ENCODE measurements around the gene DDX43. TPM values are rescaled to one million over a fixed set of nuclear protein-coding genes. Genes with fewer than 3 reads are reported as not detected.

The DDX43 gene
- total RNA-seq, 2 donors from 2014 or later, result 0.51 to 0.85 TPM

DNA sequence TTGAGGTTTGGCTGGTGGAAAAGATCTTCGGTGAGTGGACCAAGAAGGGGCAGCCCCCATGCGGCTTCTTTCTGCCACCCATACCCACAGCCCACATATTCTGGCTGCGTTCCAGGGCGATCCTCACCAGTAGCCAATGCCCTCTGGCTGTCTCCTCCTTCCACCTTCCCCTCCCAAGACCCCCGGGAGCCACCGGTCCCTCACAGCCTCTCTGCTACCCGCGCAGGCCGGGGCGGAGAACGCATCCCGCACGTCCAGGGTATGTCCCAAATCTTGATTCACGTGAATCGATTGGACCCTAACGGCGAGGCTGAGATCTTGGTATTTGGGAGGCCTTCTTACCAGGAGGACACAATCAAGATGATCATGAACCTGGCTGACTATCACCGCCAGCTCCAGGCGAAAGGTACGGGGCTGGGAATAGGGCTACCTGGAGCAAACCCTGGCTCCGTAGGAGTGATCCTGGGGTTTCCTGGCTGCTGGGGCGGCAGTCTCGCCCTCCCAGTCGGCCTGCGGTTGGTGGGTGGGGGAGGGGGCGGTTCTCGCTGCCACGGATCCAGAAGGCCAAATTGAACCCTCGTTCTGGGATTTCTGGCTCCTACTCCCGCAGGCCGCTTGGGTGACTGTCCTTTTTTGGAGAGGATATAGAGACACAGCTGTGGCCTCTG, 31.6 kb upstream of the DDX43 start:
- DNase-seq (ENCODE audit: low spot score), result no peak
- Histone ChIP-seq H3K27ac (no peak overlapping the region), H3K36me3 (no peaks in the 10 kb centered on the region), H3K9me3 (no peaks in the 10 kb centered on the region), H3K27me3 (no peaks in the 10 kb centered on the region), H3K4me3 (no peak overlapping the region), H3K4me1 (no peaks in the 10 kb centered on the region)
- TF ChIP-seq, protein P1, sequence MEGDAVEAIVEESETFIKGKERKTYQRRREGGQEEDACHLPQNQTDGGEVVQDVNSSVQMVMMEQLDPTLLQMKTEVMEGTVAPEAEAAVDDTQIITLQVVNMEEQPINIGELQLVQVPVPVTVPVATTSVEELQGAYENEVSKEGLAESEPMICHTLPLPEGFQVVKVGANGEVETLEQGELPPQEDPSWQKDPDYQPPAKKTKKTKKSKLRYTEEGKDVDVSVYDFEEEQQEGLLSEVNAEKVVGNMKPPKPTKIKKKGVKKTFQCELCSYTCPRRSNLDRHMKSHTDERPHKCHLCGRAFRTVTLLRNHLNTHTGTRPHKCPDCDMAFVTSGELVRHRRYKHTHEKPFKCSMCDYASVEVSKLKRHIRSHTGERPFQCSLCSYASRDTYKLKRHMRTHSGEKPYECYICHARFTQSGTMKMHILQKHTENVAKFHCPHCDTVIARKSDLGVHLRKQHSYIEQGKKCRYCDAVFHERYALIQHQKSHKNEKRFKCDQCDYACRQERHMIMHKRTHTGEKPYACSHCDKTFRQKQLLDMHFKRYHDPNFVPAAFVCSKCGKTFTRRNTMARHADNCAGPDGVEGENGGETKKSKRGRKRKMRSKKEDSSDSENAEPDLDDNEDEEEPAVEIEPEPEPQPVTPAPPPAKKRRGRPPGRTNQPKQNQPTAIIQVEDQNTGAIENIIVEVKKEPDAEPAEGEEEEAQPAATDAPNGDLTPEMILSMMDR (IDR thresholded peaks at IDR 0.05), result no peak

DNA sequence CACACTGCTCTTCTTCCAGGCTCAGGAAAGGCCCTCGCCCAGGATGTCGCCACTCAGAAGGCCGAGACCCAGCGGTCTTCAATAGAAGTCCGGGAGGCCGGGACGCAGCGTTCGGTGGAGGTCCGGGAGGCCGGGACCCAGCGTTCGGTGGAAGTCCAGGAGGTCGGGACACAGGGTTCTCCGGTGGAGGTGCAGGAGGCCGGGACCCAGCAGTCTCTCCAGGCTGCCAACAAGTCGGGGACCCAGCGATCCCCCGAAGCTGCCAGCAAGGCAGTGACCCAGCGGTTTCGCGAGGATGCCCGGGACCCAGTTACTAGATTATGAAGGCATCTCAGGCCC, 31.1 kb upstream of the DDX43 start:
- Histone ChIP-seq H3K27me3 (no peaks in the 10 kb centered on the region), H3K9me3 (no peaks in the 10 kb centered on the region), H3K4me3 (no peak overlapping the region), H3K27ac (no peak overlapping the region), H3K36me3 (no peaks in the 10 kb centered on the region), H3K4me1 (no peaks in the 10 kb centered on the region)
- TF ChIP-seq, protein P1 (IDR thresholded peaks at IDR 0.05), result no peak
- no peak for DNase-seq (ENCODE audit: low spot score)

DNA sequence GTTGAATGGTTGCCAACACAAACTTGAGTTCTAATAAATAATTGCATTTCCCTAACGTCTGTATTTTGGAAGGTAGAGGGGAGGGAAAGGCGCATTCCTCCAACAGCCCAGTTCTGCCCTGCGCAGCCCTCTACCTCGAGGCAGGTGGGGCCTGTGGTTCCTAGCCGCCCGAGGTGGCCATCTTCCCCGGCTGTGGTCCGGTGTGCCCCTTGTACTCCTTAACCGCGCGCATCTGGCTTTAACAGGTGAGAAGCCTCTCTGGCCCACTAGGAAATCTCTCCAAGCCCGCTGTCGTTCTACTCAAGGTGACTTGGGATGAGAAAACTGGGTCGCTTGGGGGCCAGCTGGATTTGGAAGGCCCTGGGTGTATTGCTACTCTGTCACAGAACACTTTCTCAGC, 30.5 kb upstream of the DDX43 start:
- H3K27ac ChIP-seq, result no peak overlapping the region
- H3K36me3 ChIP-seq, result no peaks in the 10 kb centered on the region
- H3K4me3 ChIP-seq, result no peak overlapping the region
- no peaks in the 10 kb centered on the region for H3K4me1 ChIP-seq
- TF ChIP-seq, protein P1 (IDR thresholded peaks at IDR 0.05), result no peak
- DNase-seq (ENCODE audit: low spot score), result no peak
- no peaks in the 10 kb centered on the region for H3K9me3 ChIP-seq
- no peaks in the 10 kb centered on the region for H3K27me3 ChIP-seq

DNA sequence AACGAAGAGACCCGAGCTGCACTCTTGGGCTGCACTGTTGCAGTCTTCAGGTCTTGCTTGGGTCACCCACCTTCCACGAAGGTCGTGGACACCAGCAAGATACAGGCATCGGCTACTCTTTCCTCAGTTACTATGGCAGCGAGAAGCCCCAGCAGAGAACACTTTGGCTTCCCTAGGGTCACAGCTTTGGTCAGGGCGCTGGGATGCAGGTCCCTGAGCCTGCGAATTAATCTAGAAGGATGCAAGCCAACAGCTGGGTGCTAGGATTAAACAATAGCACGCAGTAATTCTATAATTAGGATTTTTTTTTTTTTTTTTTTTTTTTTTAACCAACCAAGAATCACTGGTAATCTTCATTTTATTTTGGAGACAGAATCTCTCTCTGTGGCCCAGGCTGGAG, 30.1 kb upstream of the DDX43 start:
- no peaks in the 10 kb centered on the region for H3K9me3 ChIP-seq
- no peaks in the 10 kb centered on the region for H3K27me3 ChIP-seq
- H3K36me3 ChIP-seq, result no peaks in the 10 kb centered on the region
- H3K4me3 ChIP-seq, result no peak overlapping the region
- H3K27ac ChIP-seq, result no peak overlapping the region
- no peak for DNase-seq (ENCODE audit: low spot score)
- TF ChIP-seq, protein P1 (IDR thresholded peaks at IDR 0.05), result no peak
- H3K4me1 ChIP-seq, result no peaks in the 10 kb centered on the region

DNA sequence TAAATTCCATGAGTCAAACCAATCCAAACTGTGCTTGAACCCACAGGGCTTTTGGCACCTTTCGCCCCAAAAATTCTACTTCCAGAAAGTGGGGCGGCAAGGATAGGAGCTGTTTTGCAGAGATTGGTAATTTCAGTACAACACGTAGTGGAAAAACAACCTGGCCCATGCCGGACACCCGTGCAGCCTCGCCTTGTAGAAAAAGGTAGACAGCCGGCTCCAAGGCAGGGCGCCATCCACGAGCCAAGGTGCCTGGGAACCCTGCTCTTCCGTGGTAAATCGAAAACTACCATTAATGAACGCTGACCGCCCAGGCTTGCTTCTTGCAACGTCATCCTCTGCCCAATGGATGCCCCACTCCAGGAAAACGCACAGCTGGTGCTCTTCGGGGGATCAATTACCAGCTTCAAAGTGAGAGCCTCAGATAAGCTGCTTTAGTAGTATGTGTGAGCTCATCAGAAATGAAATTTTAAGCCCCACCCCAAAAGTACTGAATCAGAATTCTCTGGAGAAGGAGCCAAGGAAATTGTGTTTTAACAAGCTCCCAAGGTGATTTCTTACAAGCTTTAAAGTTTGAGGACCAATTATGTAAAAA, 26.8 kb upstream of the DDX43 start:
- H3K9me3 ChIP-seq, result peaks cover 0 to 17% of the 10 kb centered on the region in 2 donors
- no peak overlapping the region for H3K4me3 ChIP-seq
- no peak for DNase-seq (ENCODE audit: low spot score)
- H3K36me3 ChIP-seq, result no peaks in the 10 kb centered on the region
- H3K4me1 ChIP-seq, result no peaks in the 10 kb centered on the region
- TF ChIP-seq, protein P1 (IDR thresholded peaks at IDR 0.05), result no peak
- no peaks in the 10 kb centered on the region for H3K27me3 ChIP-seq
- no peak overlapping the region for H3K27ac ChIP-seq

DNA sequence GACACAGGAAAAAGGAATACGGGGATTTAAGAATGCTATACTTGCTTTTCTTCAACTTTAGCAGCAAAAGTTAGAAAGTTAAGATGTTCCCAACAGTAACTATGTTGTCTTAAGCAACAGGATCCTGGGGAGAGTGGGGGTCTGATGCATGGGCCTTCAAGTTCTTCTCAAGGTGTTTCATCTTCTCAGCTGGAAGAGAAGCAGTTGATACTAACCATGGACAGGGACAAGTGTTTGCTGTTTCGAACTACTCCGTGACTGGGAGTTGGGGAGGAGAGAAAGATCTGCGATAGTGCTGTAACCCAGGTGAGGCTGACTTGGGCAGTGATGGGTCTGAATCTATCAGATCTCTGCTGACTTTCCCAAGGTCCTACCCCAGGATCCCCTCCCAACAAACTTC, 26.0 kb upstream of the DDX43 start:
- TF ChIP-seq, protein P1 (IDR thresholded peaks at IDR 0.05), result no peak
- H3K27ac ChIP-seq, result no peak overlapping the region
- no peak for DNase-seq (ENCODE audit: low spot score)
- H3K4me1 ChIP-seq, result no peaks in the 10 kb centered on the region
- H3K9me3 ChIP-seq, result peaks cover 0 to 17% of the 10 kb centered on the region in 2 donors
- H3K4me3 ChIP-seq, result no peak overlapping the region
- H3K27me3 ChIP-seq, result no peaks in the 10 kb centered on the region
- no peaks in the 10 kb centered on the region for H3K36me3 ChIP-seq
